NCI-H128 (cell line): Measurements from ENCODE around the gene PVALB.
A peak's percentile ranks its signal among the peaks of the same experiment; 100 is the strongest.

Experiments
- DNase-seq: peaks from one replicate; lab custom pipeline; 2025; ENCODE audit not compliant: unreplicated experiment; lab: John Stamatoyannopoulos, UW

The PVALB gene

DNA sequence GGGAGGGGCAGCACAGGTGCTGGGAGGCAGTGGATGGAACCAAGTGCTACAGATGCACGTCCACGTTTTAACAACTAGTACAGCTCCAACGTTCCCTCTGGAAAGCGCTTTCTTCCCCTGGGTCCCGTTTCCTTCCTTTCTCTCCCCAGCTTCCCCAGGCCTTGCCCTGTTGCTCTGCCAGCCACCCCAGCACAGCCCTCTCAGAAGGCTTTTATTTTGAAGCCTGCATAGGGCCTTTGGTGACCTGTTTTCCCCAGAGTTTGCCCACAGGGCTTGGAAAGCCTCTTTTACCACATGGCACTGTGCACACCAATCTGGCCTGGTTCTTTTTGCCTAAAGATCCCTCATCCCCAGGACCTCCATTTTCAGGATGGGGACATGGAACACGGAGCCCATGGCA lies 30.1 kb upstream of the PVALB start:
- DNase-seq = no peak

DNA sequence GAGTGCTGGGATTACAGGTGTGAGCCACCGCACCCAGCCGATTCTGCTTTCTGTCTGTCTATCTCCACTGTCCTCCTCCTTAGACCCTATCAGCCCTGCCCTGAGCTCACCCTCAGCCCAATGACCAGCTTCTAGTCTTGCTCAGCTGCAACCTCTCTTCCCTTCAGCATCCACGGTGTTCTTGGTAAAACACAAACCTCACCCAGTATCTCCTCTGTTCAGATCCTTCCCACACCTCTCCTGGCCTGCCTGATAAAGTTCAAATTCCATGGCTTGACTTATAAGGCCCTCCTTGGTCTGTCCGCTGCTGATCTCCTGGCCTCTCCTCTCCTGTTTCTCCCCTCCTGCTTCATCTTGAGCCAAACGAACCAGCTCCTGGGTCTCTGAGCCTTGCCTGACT lies 29.4 kb upstream of the PVALB start:
- DNase-seq = no peak

DNA sequence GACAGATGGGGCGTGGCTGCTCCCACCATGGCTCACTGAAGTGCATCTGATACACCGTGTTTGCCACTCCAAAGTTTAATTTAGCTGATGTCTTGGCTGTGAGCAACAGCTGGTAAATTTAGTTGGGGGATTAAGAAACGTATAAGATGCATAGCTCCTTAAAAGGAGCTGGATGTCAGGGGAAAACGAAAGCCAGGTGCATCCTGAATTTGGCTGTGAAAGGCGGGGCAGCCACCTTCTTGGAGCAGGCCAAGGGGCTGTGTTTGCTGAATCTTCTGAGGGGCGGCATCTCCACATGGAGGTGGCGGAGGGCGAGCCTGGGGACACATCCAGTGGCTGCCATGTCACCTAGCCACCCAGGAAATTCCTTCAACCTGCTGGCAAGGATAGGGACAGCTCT lies 23.3 kb upstream of the PVALB start:
- no peak for DNase-seq

DNA sequence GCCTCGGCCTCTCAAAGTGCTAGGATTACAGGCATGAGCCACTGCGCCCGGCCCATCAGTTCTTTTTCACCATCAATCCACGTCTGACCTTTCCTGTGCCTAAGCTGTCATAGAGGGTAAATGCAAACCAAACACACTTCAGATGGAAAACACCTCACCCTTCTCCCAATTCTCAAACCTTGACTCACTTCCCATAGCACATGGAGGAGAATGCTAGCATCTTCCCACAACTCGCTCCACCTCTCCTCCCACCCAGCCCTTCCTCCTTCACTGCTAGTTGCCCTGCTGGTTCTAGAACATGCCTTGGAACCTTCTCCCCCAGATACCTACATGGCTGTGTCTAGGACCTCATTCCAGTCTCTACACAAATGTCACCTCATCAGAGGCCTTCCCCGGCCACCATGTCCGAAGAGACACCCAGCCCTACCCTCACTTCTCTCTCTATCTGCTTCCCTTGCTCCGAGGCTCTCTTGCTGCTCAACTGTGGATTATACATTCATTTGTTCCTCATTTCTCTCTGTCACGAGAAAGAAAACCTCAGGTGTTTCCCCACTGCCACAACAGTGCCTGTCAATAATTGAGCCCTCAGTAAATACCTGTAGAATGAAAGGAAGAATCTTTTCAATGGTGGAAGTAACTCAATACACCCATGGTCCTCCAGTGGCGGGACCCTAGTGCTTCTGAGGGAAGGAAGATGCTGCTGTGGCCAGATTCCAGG lies 22.7 kb upstream of the PVALB start:
- no peak for DNase-seq

DNA sequence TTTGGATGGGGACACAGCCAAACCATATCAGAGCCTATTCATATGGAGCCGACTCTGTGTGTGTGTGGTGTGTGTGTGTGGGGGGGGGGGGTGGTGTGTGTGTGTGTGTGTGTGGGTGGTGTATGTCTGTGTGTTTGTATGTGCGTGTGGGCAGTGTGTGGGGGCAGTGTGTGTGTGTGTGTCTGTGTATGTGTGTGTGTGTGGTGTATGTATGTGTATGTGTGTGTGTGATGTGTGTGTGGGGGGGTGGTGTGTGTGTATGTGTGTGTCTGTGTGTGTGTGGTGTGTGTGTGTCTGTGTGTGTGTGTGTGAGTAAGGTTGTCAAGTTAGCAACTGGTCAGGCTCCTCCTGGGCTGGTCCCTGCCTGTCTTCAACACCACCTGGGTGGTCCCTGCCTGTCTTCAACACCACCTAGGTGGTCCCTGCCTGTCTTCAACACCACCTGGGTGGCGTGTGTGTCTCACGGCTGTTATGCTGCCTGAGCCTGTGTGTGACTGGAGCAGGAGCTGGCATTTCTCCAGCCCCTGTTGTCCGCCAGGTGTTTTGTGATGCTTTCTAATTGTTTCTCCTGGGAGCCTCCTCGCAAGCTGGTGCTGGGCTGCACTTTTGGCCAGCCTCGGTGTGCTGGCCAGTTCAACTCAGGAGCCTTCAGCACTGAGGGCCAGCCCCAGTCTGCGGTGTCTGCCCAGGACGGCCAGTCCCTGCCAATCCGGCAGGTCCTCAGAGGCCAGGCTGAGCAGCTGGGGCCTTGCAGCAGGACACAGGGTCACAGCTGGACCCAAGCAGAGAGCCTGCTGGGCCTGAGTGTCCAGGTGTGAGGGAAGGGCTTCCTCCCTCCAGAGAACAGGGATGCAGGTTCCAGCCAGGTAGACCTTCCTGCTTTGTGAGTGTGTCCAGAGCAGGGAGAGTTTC lies 21.5 kb upstream of the PVALB start:
- DNase-seq = no peak

DNA sequence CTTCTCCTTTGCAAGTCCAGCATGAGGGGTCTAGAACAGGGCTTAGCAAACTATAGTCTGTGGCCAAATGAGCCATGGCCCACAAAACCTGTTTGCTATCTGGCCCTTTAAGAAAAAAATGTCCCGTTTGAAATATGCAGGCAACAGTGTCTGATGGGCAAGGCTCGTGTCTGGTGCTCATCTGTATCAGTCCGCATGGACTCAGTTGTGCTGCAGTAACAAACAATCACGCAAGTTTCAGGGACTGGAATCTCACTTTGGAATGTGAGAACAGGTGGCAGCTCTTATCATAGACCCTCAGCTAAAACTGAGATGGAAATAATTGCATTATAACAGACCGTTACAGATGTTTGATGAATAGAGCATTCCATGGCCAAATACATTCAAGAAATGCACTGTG lies 19.1 kb upstream of the PVALB start:
- DNase-seq = no peak

DNA sequence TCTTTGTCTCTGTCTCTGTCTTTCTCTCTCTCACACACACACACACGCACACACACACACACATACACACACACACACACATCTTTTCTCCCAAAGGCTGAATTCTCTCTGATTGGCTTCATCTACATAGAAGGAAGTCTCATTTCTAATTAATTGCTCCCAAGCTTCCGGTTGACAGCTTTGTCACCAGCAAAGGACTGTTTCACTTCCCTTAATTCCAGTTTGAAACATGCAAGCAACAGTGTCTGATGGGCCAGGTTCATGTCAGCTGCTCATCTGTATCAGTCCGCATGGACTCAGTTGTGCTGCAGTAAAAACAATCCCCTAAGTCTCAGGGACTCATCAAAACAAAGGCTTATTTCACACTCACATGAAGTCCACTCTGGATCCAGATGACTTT lies 16.2 kb upstream of the PVALB start:
- no peak for DNase-seq

DNA sequence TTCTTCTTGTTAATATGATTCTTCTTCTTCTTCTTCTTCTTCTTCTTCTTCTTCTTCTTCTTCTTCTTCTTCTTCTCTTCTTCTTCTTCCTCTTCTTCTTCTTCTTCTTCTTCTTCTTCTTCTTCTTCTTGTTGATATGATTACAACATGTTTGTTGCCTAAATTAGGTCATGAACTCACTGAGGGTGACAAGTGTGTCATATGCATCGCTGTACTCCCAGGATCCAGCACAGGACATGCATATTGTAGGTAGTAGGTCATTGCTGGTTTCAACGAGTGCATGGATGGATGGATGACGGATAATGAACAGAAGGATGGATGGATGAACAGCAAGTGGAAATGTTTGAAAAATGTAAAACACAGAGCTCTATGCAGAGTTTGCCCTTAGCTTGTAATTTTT lies 14.9 kb upstream of the PVALB start:
- DNase-seq = no peak

DNA sequence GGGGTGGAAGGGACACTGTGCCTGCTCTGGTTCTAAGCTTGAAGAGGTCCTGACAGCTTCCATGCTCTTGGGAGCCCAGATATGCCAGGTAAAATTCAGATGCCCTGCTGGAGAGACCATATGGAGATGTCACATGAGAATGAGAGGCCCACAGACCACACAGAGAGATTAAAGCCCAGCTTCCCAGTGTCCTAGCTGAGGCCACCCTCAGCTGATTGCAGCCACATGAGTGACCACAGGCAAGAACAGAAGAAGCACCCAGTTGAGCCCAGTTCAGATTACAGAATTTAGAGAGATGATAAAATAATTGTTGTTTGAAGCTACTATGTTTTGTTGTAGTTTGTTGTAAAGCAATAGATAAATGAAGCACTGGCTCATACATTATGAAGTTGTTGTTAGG lies 14.4 kb upstream of the PVALB start:
- DNase-seq = no peak

DNA sequence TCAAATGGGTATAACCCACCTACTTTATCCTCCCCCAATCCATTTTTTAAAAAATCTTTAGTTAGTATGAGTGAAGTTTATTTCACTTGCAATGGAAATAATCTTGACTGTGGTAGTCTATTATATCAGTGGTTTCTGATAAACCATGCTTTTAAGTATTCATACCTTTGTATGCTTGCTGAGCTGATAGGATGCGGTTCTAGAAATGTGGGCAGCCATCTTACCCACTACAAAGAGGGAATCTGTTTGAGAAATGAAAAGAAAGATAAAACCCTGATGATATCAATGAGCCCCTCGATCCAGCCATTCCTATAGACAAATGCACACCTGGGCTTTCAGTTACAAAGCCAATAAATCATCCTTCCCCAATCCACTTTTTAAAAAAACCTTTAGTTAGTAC lies 13.8 kb upstream of the PVALB start:
- DNase-seq = no peak

DNA sequence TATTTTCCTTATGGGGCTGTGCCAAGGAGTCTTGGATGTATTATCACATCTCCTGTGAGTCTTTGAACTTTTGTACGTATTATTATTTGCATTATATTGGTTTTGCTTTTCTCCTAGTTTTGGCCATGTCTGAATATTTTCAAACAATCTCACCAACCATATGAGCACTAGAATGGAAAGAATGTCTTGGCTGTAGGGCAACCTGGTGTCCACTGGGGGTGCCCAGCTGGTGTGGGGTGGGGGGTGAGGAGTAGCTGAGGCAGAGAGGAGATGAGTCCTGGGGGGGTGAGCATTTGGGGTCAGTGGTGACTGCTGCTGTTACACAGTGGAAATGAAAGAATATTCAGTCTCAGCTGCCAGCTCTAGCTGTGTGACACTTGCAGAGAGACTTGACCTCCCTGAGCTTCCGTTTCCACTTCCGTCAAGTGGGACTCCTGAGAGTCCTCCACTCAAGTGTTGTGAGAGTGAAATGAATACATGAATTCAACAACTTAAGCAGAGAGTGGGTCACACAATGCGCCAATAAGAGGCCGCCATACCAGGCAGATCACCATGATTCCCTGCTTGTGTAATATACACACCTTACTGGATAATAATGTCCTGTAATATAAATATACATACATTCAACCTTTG lies 12.7 kb upstream of the PVALB start:
- peak; percentile 37 for DNase-seq

DNA sequence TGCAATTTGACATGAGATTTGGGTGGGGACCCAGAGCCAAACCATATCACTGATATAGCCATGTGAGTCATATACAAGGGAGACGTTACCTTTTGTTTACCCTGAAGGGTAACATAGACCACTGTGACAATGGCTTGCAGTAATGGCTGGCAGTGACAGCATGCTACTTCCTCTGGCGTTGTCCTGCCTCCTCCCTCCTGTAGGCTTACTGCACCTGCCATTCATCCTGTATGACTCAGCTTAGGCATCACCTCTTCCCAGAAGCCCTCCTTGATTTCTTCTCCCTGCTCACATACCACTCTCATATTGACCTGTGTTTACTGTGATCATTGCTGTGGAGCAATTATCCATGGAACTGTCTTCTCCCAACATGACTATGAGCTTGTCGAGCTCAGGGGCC lies 12.0 kb upstream of the PVALB start:
- no peak for DNase-seq

DNA sequence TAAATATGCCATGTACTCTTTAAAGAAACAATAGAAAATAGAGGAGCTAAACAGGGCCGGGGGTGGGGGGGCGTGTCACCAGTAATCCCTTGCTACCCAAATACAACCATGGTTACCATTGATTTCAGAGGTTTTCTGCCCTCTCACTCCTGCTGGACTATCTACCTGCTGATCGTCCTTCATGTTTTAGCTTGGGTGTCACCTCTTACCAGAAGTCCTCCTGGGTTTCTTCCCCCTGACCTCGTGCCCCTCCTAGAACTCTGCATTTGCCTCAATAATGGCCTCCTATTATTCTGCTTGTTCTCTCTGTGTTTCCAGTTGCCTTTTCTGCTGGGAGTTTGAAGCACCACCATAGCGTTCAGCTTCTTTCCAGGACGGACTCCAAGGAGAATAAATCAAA lies 9.4 kb upstream of the PVALB start:
- no peak for DNase-seq

DNA sequence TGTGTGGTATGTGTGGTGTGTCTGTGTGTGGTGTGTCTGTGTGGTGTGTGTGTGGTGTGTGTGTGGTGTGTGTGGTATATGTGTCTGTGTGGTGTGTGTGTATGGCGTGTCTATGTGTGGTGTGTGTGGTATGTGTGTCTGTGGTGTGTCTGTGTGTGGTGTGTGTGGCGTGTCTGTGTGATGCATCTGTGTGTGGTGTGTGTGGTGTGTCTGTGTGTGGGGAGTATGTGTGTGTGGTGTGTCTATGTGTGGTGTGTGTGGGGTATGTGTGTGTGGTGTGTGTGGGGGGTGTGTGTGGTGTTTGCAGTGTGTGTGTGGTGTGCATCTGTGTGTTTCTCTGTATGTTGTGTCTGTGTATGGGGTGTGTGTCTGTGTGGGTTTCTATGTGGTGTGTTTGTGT lies 7.8 kb upstream of the PVALB start:
- DNase-seq = no peak

DNA sequence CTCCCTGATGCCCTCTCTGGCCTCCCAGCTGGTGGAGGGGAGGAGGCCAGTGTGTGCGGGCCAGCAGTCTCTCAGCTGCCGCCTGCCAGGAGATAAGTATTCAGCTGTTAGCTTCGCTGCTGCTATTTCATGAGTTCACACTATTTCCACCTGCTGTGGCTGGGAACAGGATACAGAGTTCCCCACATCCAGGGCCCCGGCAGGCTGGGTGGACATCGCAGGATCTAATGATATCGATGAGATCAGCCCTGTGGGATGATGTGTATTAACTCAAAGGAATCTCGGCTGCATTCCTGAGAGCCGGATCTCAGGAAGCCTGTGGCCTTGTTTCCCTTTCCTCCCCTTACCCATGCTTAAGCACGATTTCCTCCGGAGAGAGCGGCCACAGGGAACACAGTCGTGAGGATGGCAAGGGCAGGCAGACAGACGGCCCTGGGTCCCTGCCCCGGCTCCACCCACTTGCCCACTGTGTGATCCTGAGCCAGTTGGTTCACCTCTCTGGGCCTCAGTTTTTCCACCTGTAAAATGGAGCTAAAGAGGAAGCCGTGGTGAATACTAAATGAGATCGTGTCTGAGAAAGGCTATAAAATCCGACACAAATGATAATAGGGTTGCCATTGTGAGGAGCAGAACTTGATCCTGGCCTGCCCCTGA lies 6.5 kb upstream of the PVALB start:
- no peak for DNase-seq

DNA sequence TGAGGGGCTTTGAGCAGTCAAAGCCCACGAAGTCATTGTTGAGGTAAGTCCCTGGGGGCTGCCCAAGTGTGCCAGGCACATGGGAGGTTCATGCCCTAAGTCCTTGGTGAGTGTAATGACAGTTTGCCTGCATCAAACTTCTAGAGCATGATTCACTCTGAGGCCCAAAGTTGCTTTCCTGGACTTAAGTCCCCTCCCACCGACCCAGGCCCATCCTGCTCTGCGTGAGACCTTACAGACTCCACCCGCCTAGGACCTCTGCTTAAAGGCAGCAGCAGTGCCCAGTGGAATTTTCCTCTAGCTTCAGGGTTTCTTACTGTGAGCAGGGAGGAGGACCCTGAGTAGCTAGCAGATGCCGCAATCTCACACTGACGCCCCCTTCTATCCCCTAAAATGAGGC lies 5.7 kb upstream of the PVALB start:
- no peak for DNase-seq

DNA sequence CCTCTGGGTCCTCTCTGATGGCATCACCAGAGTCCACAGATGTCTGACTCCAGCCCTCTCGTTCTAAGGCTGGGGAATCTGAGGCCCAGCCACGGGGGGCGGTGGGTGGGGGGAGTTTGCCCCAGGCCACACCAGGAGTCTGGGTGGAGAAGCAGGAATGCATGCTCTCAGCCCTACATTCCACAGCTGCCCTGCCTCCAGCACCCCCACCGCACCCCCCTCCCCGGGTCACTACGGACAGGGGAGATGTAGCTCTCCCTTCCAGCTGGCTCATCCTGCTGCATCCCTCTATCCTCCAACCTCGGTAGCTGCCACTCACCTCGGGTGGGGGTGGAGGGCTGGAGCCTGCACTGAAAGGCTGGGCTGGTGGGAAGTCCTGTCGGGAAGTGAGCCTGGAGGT lies 2.3 kb upstream of the PVALB start:
- DNase-seq = no peak

DNA sequence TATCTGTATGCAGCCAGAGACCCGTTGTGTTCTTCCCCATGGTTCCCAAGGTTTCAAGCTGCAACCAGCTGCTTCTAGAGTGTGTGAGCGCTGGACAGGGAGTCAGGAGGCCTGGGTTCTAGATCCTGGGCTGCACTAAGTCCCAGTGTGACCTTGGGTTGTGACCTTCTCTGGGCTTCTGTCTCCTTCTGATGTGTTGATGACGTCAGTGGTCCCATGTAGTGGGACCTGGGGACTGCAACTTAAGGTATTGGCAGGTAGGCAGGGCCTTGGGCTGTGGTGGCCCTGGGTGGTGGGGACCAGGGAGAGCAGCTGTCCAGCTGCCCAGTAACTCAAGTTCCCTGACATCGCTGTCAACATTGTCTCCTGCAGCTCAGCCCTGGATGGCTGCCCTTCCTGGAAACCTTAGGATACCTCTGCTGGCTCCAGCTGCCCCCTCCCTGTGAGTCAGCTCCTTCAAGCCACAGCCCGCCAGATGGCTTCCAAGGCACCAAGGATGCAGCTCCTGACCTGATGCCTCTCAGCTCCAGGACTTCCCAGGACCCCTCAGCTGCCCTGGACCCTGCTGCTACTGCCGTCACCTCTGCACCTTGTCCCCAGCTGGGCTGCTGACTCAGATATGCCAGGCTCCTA lies 1.3 kb upstream of the PVALB start:
- no peak for DNase-seq

DNA sequence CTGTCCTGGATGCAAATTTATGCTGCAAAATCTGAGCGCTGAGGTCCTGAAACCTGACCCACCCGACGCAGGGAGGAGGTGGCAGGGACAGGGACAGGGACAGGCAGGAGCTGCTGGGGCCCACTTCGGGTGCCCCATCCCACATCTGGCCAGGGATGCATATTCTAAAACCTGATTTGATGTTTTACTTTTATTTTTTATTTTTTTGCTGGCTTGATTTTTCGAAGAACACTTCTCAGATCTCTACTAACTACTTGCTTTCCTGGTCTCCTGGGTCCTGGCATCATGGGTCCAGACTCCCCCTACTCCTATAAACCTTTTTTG lies 652 bp upstream of the PVALB start:
- DNase-seq = no peak

DNA sequence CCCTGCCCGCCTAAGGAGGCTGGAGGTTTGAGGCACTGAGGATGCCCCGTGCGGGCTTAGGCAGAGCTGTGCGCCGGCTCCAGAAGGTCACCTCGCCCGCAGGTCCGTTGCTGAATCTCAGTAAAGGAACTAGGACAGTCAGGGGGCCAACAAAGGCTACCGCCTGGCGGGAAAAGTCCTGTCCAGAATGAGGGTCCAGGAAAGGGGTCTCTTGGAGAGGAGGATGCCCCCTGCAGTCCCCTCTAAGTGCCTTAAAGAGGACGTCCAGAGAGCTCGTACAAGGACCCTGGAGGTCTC lies 548 bp downstream of the PVALB start:
- no peak for DNase-seq

DNA sequence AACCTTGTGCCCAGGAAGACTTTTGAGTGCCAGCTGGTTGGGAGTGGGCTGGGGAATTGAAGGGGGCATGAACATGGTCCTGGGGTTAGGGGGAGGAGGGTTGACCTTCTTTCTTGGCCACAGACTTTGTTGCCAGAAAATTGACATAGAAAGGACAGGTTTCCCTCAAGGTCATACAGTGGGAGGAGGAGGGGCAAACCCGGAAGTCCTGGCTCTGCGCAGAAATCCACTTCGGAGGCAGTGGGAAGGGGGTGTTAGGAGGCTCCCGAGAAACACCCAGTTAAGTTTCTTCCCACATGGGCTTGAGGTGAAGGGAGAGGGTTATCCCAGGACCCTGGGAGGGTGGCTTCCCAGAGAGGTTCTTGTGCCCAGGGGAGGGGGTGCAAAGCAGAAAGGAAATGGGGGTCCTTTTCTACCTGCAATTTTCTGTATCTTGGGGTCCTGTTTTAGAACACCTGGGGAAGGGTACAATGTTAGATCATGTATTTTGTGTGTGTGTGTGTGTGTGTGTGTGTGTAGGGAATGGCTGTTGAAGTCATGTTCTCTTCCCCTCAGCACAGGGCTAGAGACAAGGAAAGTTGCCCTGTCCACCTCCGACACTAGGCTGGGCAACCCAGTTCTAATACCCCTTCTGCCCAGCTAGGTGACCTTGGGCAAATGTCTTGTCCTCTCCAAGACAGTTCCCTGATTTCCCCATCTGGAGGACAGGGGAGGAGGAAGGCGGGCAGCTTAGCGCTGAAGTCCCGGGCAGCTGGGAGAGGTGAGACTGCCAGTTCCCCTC lies 1.1 kb downstream of the PVALB start:
- DNase-seq = no peak
